SU-DHL-6 (cell line): ENCODE measurements around the gene COG2.

ENCODE experiments used
- H2AFZ ChIP-seq: fragments of 200-600 bp; sonication (generic); 2 replicates; pipeline ENCODE4 v1.6.1; 2014; ENCODE audit warnings: low read depth, mild to moderate bottlenecking, moderate library complexity, mixed read lengths, antibody characterized with exemption, low read length; ENCODE audit not compliant: severe bottlenecking
- H3F3A ChIP-seq: fragments of 200-600 bp; shearing (Covaris generic); 2 replicates; pipeline ENCODE4 v1.6.0; 2016; ENCODE audit warnings: antibody characterized with exemption, mild to moderate bottlenecking; ENCODE audit not compliant: insufficient read depth
- H3K27ac ChIP-seq: fragments of 200-600 bp; sonication (generic); 2 replicates; pipeline ENCODE4 v1.5.1; 2016; ENCODE audit warnings: low read depth, mild to moderate bottlenecking, low read length, moderate library complexity, mixed read lengths
- H3K27me3 ChIP-seq: fragments of 200-600 bp; sonication (generic), shearing (Covaris generic); 2 replicates; pipeline ENCODE4 v1.6.0; 2014; ENCODE audit warnings: mild to moderate bottlenecking, low read length
- H3K36me3 ChIP-seq: fragments of 200-600 bp; sonication (generic); 2 replicates; pipeline ENCODE4 v1.6.1; 2014; ENCODE audit warnings: mild to moderate bottlenecking, low read length, mixed read lengths
- H3K4me2 ChIP-seq: fragments of 300-600, 200-600 bp; shearing (Covaris generic), sonication (generic); 2 replicates; pipeline ENCODE4 v1.6.0; 2014; ENCODE audit warnings: low read length, low read depth, mild to moderate bottlenecking; ENCODE audit not compliant: poor library complexity, severe bottlenecking
- H3K4me3 ChIP-seq: fragments of 200-600 bp; sonication (generic); 2 replicates; pipeline ENCODE4 v1.5.1; 2014; ENCODE audit warnings: antibody characterized with exemption, low read length, mild to moderate bottlenecking, mixed read lengths; ENCODE audit not compliant: insufficient read depth, poor library complexity, severe bottlenecking
- H3K79me2 ChIP-seq: fragments of 200-600 bp; sonication (generic); 2 replicates; pipeline ENCODE4 v1.6.1; 2014; ENCODE audit warnings: mild to moderate bottlenecking, low read length, moderate library complexity; ENCODE audit not compliant: insufficient read depth
- H3K9ac ChIP-seq: fragments of 200-600 bp; sonication (generic); 2 replicates; pipeline ENCODE4 v1.7.0; 2014; ENCODE audit warnings: mild to moderate bottlenecking, low read length
- H3K9me2 ChIP-seq: fragments of 200-600 bp; sonication (generic); replicated peaks from 2 replicates; pipeline ENCODE4 v1.6.1; 2014; ENCODE audit warnings: low read length; ENCODE audit not compliant: insufficient read depth
- H3K9me3 ChIP-seq: fragments of 200-600 bp; sonication (generic); 2 replicates; pipeline ENCODE4 v1.6.1; 2014; ENCODE audit warnings: low read length, mixed read lengths; ENCODE audit not compliant: insufficient read depth
- H4K20me1 ChIP-seq: fragments of 200-600 bp; sonication (generic); 2 replicates; pipeline ENCODE4 v1.6.1; 2014; ENCODE audit warnings: low read depth, mild to moderate bottlenecking, antibody characterized with exemption, low read length, moderate library complexity, mixed read lengths
- CTCF ChIP-seq: fragments of 200-600 bp; sonication (generic); IDR thresholded peaks from one replicate; pipeline ENCODE4 v1.5.1; 2017; ENCODE audit warnings: antibody characterized with exemption, mild to moderate bottlenecking, low read length, moderate library complexity; ENCODE audit not compliant: insufficient read depth, poor library complexity, severe bottlenecking
- EZH2phosphoT487 ChIP-seq: fragments of 200-600 bp; sonication (generic), shearing (Covaris generic); conservative IDR thresholded peaks from 2 replicates; pipeline ENCODE4 v1.6.1; 2018; ENCODE audit warnings: mild to moderate bottlenecking, antibody characterized with exemption, low read length, moderate library complexity, mixed read lengths

The COG2 gene

GRCh38 chr1:230709619-230710542, 67.6 kb downstream of the COG2 start:
- H3K9me3 ChIP-seq: no peaks in the 10 kb centered on the region
- no peaks in the 10 kb centered on the region for H3F3A ChIP-seq
- H3K36me3 ChIP-seq: no peaks in the 10 kb centered on the region
- H3K4me2 ChIP-seq: no peak overlapping the region
- H3K9me2 ChIP-seq: no peaks in the 10 kb centered on the region
- no peak overlapping the region for H2AFZ ChIP-seq
- TF ChIP-seq CTCF (no peak), EZH2phosphoT487 (no peak)
- H4K20me1 ChIP-seq: no peaks in the 10 kb centered on the region
- no peak overlapping the region for H3K4me3 ChIP-seq
- H3K27me3 ChIP-seq: no peaks in the 10 kb centered on the region
- no peak overlapping the region for H3K27ac ChIP-seq
- no peaks in the 10 kb centered on the region for H3K79me2 ChIP-seq
- no peak overlapping the region for H3K9ac ChIP-seq

GRCh38 chr1:230710543-230710904, 68.2 kb downstream of the COG2 start:
- H3K9me3 ChIP-seq: no peaks in the 10 kb centered on the region
- H4K20me1 ChIP-seq: no peaks in the 10 kb centered on the region
- no peak overlapping the region for H3K4me2 ChIP-seq
- no peaks in the 10 kb centered on the region for H3K27me3 ChIP-seq
- H3K27ac ChIP-seq: no peak overlapping the region
- no peak overlapping the region for H3K4me3 ChIP-seq
- no peak overlapping the region for H2AFZ ChIP-seq
- TF ChIP-seq CTCF (no peak), EZH2phosphoT487 (no peak)
- H3K36me3 ChIP-seq: no peaks in the 10 kb centered on the region
- H3K79me2 ChIP-seq: no peaks in the 10 kb centered on the region
- H3F3A ChIP-seq: no peaks in the 10 kb centered on the region
- H3K9me2 ChIP-seq: no peaks in the 10 kb centered on the region
- H3K9ac ChIP-seq: no peak overlapping the region

- no peaks in the 10 kb centered on the region for H3K9me3 ChIP-seq
- no peak overlapping the region for H2AFZ ChIP-seq
- no peaks in the 10 kb centered on the region for H4K20me1 ChIP-seq
- no peak overlapping the region for H3K27ac ChIP-seq
- no peak overlapping the region for H3K9ac ChIP-seq
- H3K4me2 ChIP-seq: no peak overlapping the region
- H3F3A ChIP-seq: no peaks in the 10 kb centered on the region
- H3K4me3 ChIP-seq: no peak overlapping the region
- H3K79me2 ChIP-seq: no peaks in the 10 kb centered on the region
- TF ChIP-seq CTCF (no peak), EZH2phosphoT487 (no peak)
- H3K36me3 ChIP-seq: no peaks in the 10 kb centered on the region
- no peaks in the 10 kb centered on the region for H3K27me3 ChIP-seq
- H3K9me2 ChIP-seq: no peaks in the 10 kb centered on the region
These were observed 69.0 kb downstream of the COG2 start for GRCh38 chr1:230711245-230711644.
